ENCODE data around the gene PRKG2. TPM values are rescaled to one million over a fixed set of nuclear protein-coding genes. Genes with fewer than 3 reads are reported as not detected.

Gene PRKG2
- total RNA-seq, 1 donor from 2014 or later = 1.2 TPM

DNA sequence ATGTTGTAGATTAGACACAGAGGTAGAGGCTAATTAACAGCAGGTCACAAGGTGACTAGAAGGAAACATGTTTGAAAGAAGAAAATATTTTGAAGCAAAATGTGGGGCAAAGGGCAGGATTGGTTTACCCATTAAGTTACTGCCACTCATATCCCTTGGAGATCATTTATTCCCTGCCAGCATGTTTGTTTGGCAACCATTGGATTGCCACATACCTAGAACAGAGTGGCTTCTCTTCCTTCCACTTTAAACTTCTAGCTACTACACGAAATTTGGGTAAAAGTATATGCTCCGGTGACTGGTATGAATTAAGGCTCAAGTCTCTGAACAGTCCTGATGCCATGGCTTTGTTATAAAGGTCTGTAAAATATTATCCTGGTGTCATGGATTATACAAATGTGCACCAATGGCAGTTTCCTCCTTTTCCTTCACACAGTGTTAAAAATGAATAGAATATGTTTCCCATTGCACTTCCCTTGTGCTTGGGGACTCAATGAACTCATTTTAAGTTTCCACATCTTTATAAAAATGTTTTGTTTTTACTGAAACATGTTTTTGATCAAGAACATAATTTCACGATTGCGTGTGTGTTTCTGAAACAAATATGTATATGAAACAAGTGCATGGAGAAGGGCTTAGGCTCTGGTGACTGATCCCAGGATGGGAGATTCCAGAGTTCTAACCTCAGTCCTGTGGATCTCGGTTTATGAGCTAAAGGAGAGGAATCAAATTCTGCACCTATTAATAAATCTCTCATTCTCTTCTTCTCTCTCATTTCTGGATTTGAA, 172.2 kb downstream of the PRKG2 start:
- DNase-seq (ENCODE audit: low read depth) = no peak
- TF ChIP-seq, protein P1, sequence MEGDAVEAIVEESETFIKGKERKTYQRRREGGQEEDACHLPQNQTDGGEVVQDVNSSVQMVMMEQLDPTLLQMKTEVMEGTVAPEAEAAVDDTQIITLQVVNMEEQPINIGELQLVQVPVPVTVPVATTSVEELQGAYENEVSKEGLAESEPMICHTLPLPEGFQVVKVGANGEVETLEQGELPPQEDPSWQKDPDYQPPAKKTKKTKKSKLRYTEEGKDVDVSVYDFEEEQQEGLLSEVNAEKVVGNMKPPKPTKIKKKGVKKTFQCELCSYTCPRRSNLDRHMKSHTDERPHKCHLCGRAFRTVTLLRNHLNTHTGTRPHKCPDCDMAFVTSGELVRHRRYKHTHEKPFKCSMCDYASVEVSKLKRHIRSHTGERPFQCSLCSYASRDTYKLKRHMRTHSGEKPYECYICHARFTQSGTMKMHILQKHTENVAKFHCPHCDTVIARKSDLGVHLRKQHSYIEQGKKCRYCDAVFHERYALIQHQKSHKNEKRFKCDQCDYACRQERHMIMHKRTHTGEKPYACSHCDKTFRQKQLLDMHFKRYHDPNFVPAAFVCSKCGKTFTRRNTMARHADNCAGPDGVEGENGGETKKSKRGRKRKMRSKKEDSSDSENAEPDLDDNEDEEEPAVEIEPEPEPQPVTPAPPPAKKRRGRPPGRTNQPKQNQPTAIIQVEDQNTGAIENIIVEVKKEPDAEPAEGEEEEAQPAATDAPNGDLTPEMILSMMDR (conservative IDR thresholded peaks at IDR 0.05; ENCODE audit: low read depth, low read length) = no peak
- H3K4me3 ChIP-seq (ENCODE audit: low read depth, low read length) = no peak overlapping the region

GRCh38 chr4:81040012-81040659, 174.9 kb downstream of the PRKG2 start:
- H3K4me3 ChIP-seq (ENCODE audit: low read depth, low read length) = no peak overlapping the region
- DNase-seq (ENCODE audit: low read depth) = no peak
- TF ChIP-seq, protein P1 (conservative IDR thresholded peaks at IDR 0.05; ENCODE audit: low read depth, low read length) = peak; percentile 77

- TF ChIP-seq, protein P1 (conservative IDR thresholded peaks at IDR 0.05; ENCODE audit: low read depth, low read length) = no peak
- DNase-seq (ENCODE audit: low read depth) = no peak
Observed at GRCh38 chr4:81039351-81039972, 175.6 kb downstream of the PRKG2 start.

DNA sequence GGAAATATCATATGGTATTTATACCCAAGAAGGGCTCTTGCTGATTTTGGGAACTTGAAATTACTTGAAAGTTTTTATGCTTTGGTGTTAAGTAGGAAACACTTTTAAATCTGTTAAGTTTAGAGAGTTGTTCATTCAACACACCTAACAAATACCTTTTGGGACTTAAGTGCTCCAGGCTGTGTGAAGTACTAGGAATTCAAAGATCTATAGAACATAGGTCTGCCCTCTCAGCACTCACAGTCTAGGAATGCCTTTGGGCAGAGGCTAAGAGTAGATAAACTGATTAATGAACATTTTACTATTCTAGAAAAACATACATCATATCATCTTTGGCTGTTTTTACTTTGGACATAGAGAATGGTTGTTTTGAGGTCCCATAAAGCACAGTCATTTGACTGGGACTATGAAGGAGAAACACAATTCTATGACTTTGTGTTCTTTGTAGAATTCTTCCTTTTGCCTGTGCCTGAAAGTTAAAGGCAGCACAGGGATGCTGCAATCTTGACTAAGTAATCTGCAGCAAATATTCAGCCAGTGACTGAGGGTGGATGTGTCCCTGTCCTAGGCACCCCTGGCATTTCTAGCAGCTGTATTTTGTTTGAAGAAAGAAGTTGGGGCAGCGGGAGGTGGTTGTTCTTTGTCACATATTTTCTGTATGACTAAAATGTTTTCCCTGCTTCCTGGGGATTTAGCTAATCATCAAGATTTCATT, 176.2 kb downstream of the PRKG2 start:
- TF ChIP-seq, protein P1 (conservative IDR thresholded peaks at IDR 0.05; ENCODE audit: low read depth, low read length) = no peak
- DNase-seq (ENCODE audit: low read depth) = no peak
- no peak overlapping the region for H3K4me3 ChIP-seq (ENCODE audit: low read depth, low read length)

More at GRCh38 chr4:81039351-81039972, 175.6 kb downstream of the PRKG2 start:
- no peak overlapping the region for H3K4me3 ChIP-seq (ENCODE audit: low read depth, low read length)

Other genes starting within 250 kb of the PRKG2 start
- gene BMP3, start 184.5 kb downstream of the PRKG2 start, total RNA-seq = 0.06 TPM in 1 of 2 replicates, not detected in the other